Stomach (tissue), 9 donors: ENCODE results near the gene LARGE1. TPM values are rescaled to one million over a fixed set of nuclear protein-coding genes. Genes with fewer than 3 reads are reported as not detected.

Source experiments
- DNase-seq, 2 donors: peaks; one replicate each; pipeline versions ENCODE4 v3.0.0 to v3.0.0-alpha.2; 2013 to 2019
- H3K27ac ChIP-seq, 5 donors: fragments of 200-600 bp in 4 of 5; sonication (generic) in 4 of 5; one replicate each; pipeline ENCODE4 v1.5.1; 2013 to 2019; ENCODE audit warnings: mild to moderate bottlenecking in 1 of 5, moderate library complexity in 1 of 5
- H3K27me3 ChIP-seq, 3 donors: fragments of 200-600 bp; sonication (generic); one replicate each; pipeline ENCODE4 v1.5.1; 2017 to 2019; ENCODE audit warnings: mixed run types in 1 of 3
- H3K36me3 ChIP-seq, 4 donors: fragments of 200-600 bp; sonication (generic); 1 replicate in 3 of 4; 2 replicates in 1 of 4; pipeline ENCODE4 v1.5.1; 2016 to 2019
- H3K4me1 ChIP-seq, 4 donors: fragments of 200-600 bp; sonication (generic); one replicate each; pipeline ENCODE4 v1.5.1; 2016 to 2019
- H3K4me3 ChIP-seq, 4 donors: fragments of 200-600 bp; sonication (generic) in 3 of 4; one replicate each; pipeline ENCODE4 v1.5.1; 2016 to 2019; ENCODE audit warnings: mild to moderate bottlenecking in 1 of 4
- H3K9me3 ChIP-seq, 4 donors: fragments of 200-600 bp; sonication (generic); one replicate each; pipeline ENCODE4 v1.5.1; 2016 to 2019
- CTCF ChIP-seq, 7 experiments: fragments of 450-650 bp in 4 of 7; fragments of 200-600 bp in 3 of 7; sonication (generic) in 3 of 7; IDR thresholded peaks; one replicate each; pipeline ENCODE4 v1.5.1; 2016 to 2019; ENCODE audit warnings: antibody characterized with exemption in 7 of 7, control low read depth in 2 of 7, mild to moderate bottlenecking in 1 of 7
- EP300 ChIP-seq: sonication (generic); formaldehyde crosslinking; IDR thresholded peaks from one replicate; pipeline ENCODE4 v1.6.1; 2017; ENCODE audit warnings: antibody characterized with exemption
- POLR2A ChIP-seq, 4 donors: fragments of 450-650 bp; IDR thresholded peaks; one replicate each; pipeline ENCODE4 v1.6.1; 2016; ENCODE audit warnings: antibody characterized with exemption in 4 of 4, control low read depth in 2 of 4, mild to moderate bottlenecking in 1 of 4, moderate library complexity in 1 of 4
- POLR2AphosphoS5 ChIP-seq, 3 donors: sonication (generic); formaldehyde crosslinking; IDR thresholded peaks; one replicate each; pipeline ENCODE4 v1.6.1; 2016; ENCODE audit warnings: antibody characterized with exemption in 3 of 3
- WGBS, 5 donors: extraction: QIAGEN DNeasy Blood & Tissue Kit in 3 of 5; methylation state at CpG; one replicate each; pipeline versions ENCODE4 v1.1.5 to v1.1.7; 2013 to 2018; 5-methylcytosine and 5-hydroxymethylcytosine counted together
- intact Hi-C: fragments of 100-400 bp; cut with DNase I; formaldehyde crosslinking; loops from one replicate; pipeline ENCODE4 v1.15.1; 2023; ENCODE audit warnings: low total_unique reads
- polyA plus RNA-seq, 3 donors: library from polyadenylated mRNA; stranded (reverse); fragments of 200-250 nt; gene quantifications; one replicate each; pipeline ENCODE4 v1.2.3, GENCODE V29; 2013
- total RNA-seq, 5 donors: library from RNA; depleted of rRNA; stranded (reverse); fragments of >200 nt; gene quantifications; one replicate each; pipeline versions ENCODE4 v1.1.0 to v1.2.3, GENCODE V29; 2014 to 2016
- donor health status: healthy with polysubstance abuse.
- donor health status: Bipolar disorder and iron deficiency.
- donor health status: healthy.

Gene LARGE1
- total and polyA plus RNA-seq, 8 donors = 3.5 to 110 (median 51.6) TPM

- intact Hi-C loops = no loop called here
- peak in 1 of 2 donors; percentile 18 for DNase-seq
- peaks cover 2 to 59% (median 28%) of the 10 kb centered on the region in 4 donors for H3K4me1 ChIP-seq
- H3K9me3 ChIP-seq = no peaks in the 10 kb centered on the region
- peaks cover 0 to 7% (median 0%) of the 10 kb centered on the region in 4 donors for H3K36me3 ChIP-seq
- no peak overlapping the region for H3K4me3 ChIP-seq
- TF ChIP-seq POLR2AphosphoS5 (IDR thresholded peaks at IDR 0.05) (no peak), EP300 (no peak), POLR2A (IDR thresholded peaks at IDR 0.05) (no peak), CTCF (IDR thresholded peaks at IDR 0.05) (no peak)
- peak overlapping the region in 3 of 5 donors; percentile 41 to 71 (median 70) for H3K27ac ChIP-seq
- 58 to 85% (median 76%) methylated on average over 6 of the region's 6 CpGs for WGBS, 5 donors
- no peaks in the 10 kb centered on the region for H3K27me3 ChIP-seq
Measured at GRCh38 chr22:33909075-33909458, 11.2 kb downstream of the LARGE1 start.

GRCh38 chr22:33908171-33909074 lies 11.9 kb downstream of the LARGE1 start:
- Histone ChIP-seq H3K36me3 (peaks cover 0 to 7% (median 0%) of the 10 kb centered on the region in 4 donors), H3K9me3 (no peaks in the 10 kb centered on the region), H3K27ac (peak overlapping the region in 3 of 5 donors; percentile 41 to 71 (median 70)), H3K27me3 (no peaks in the 10 kb centered on the region), H3K4me1 (peaks cover 0 to 54% (median 27%) of the 10 kb centered on the region in 4 donors), H3K4me3 (no peak overlapping the region)
- TF ChIP-seq CTCF (IDR thresholded peaks at IDR 0.05) (no peak), POLR2A (IDR thresholded peaks at IDR 0.05) (no peak), POLR2AphosphoS5 (IDR thresholded peaks at IDR 0.05) (no peak), EP300 (no peak)
- DNase-seq = peak in 1 of 2 donors; percentile 23
- 75 to 88% (median 84%) methylated on average over 10 of the region's 10 CpGs for WGBS, 5 donors
- intact Hi-C loops = no loop called here

- WGBS, 5 donors = 28 to 58% (median 37%) methylated on average over 3 of the region's 3 CpGs
- Histone ChIP-seq H3K4me3 (no peak overlapping the region), H3K9me3 (no peaks in the 10 kb centered on the region), H3K4me1 (peaks cover 0 to 52% (median 29%) of the 10 kb centered on the region in 4 donors), H3K27me3 (no peaks in the 10 kb centered on the region), H3K27ac (no peak overlapping the region), H3K36me3 (peaks cover 0 to 7% (median 0%) of the 10 kb centered on the region in 4 donors)
- intact Hi-C loops = no loop called here
- TF ChIP-seq CTCF (IDR thresholded peaks at IDR 0.05) (no peak), POLR2AphosphoS5 (IDR thresholded peaks at IDR 0.05) (no peak), POLR2A (IDR thresholded peaks at IDR 0.05) (no peak), EP300 (no peak)
- no peak for DNase-seq
Measured at GRCh38 chr22:33906954-33907353, 13.3 kb downstream of the LARGE1 start.

GRCh38 chr22:33906475-33906874 lies 13.8 kb downstream of the LARGE1 start:
- Histone ChIP-seq H3K36me3 (peaks cover 0 to 7% (median 0%) of the 10 kb centered on the region in 4 donors), H3K27ac (no peak overlapping the region), H3K9me3 (no peaks in the 10 kb centered on the region), H3K4me1 (peaks cover 0 to 49% (median 30%) of the 10 kb centered on the region in 4 donors), H3K4me3 (no peak overlapping the region), H3K27me3 (no peaks in the 10 kb centered on the region)
- no peak for DNase-seq
- intact Hi-C loops = no loop called here
- TF ChIP-seq POLR2AphosphoS5 (IDR thresholded peaks at IDR 0.05) = no peak
- no peak for TF ChIP-seq CTCF (IDR thresholded peaks at IDR 0.05)
- TF ChIP-seq POLR2A (IDR thresholded peaks at IDR 0.05) = no peak
- no peak for TF ChIP-seq EP300
